GM12892 (cell line): Measurements from ENCODE around the gene ACSM6.

Source experiments
- POLR2A ChIP-seq: IDR thresholded peaks from 2 replicates; pipeline ENCODE4 v1.6.1; 2011; ENCODE audit warnings: low read depth, low read length, control low read depth
- TAF1 ChIP-seq: IDR thresholded peaks from 2 replicates; pipeline ENCODE4 v1.6.1; 2011; ENCODE audit warnings: low read depth, mild to moderate bottlenecking, control low read depth, low read length, borderline replicate concordance

GRCh38 chr10:95266674-95267095 lies 72.6 kb downstream of the ACSM6 start:
- TF ChIP-seq POLR2A = no peak
- TF ChIP-seq TAF1 = no peak
